ENCODE measurements around the gene RETREG1. TPM values are rescaled to one million over a fixed set of nuclear protein-coding genes. Genes with fewer than 3 reads are reported as not detected.
A peak's percentile ranks its signal among the peaks of the same experiment; 100 is the strongest.

Gene RETREG1
- total RNA-seq, 1 donor from 2014 or later = 269 TPM

- intact Hi-C loops (cut with micrococcal nuclease) = loop anchor here (10.0 kb wide), 1 partner anchor 291 kb away; no protein-coding TSS in a partner anchor
- TF ChIP-seq CTCF (IDR thresholded peaks at IDR 0.05; ENCODE audit: borderline replicate concordance) = peak; percentile 75
- H3K27ac ChIP-seq (replicated peaks) = peak overlapping the region; percentile 84
- H3K4me3 ChIP-seq = no peak overlapping the region
- no peaks in the 10 kb centered on the region for H3K27me3 ChIP-seq (ENCODE audit: low read depth)
- H3K9me3 ChIP-seq (replicated peaks) = no peaks in the 10 kb centered on the region
- no peak for DNase-seq
- H3K36me3 ChIP-seq = peaks cover 71% of the 10 kb centered on the region
- H3K4me1 ChIP-seq = peaks cover 89% of the 10 kb centered on the region
These were observed 160.5 kb downstream of the RETREG1 start for GRCh38 chr5:16456103-16456832.

GRCh38 chr5:16455668-16456067 is 161.1 kb downstream of the RETREG1 start:
- peaks cover 83% of the 10 kb centered on the region for H3K4me1 ChIP-seq

GRCh38 chr5:16454686-16455085 is 162.1 kb downstream of the RETREG1 start:
- Histone ChIP-seq H3K4me1 (peaks cover 73% of the 10 kb centered on the region), H3K27me3 (ENCODE audit: low read depth) (no peaks in the 10 kb centered on the region), H3K36me3 (peaks cover 74% of the 10 kb centered on the region)

More at GRCh38 chr5:16455668-16456067, 161.1 kb downstream of the RETREG1 start:
- intact Hi-C loops (cut with micrococcal nuclease) = loop anchor here (10.0 kb wide), 1 partner anchor 291 kb away; no protein-coding TSS in a partner anchor
- Histone ChIP-seq H3K27me3 (ENCODE audit: low read depth) (no peaks in the 10 kb centered on the region), H3K9me3 (replicated peaks) (no peaks in the 10 kb centered on the region), H3K36me3 (peaks cover 72% of the 10 kb centered on the region), H3K4me3 (no peak overlapping the region), H3K27ac (replicated peaks) (peak overlapping the region; percentile 84)
- no peak for TF ChIP-seq CTCF (IDR thresholded peaks at IDR 0.05; ENCODE audit: borderline replicate concordance)
- no peak for DNase-seq

GRCh38 chr5:16453609-16454008 is 163.2 kb downstream of the RETREG1 start:
- H3K4me3 ChIP-seq = no peak overlapping the region
- H3K36me3 ChIP-seq = peaks cover 75% of the 10 kb centered on the region
- peaks cover 62% of the 10 kb centered on the region for H3K4me1 ChIP-seq
- no peaks in the 10 kb centered on the region for H3K27me3 ChIP-seq (ENCODE audit: low read depth)
- peak; percentile 47 for TF ChIP-seq CTCF (IDR thresholded peaks at IDR 0.05; ENCODE audit: borderline replicate concordance)
- H3K27ac ChIP-seq (replicated peaks) = no peak overlapping the region
- no peak for DNase-seq
- no peaks in the 10 kb centered on the region for H3K9me3 ChIP-seq (replicated peaks)
- intact Hi-C loops (cut with micrococcal nuclease) = loop anchor here (10.0 kb wide), 1 partner anchor 289 kb away; no protein-coding TSS in a partner anchor

More at GRCh38 chr5:16454686-16455085, 162.1 kb downstream of the RETREG1 start:
- H3K4me3 ChIP-seq = no peak overlapping the region
- intact Hi-C loops (cut with micrococcal nuclease) = loop anchor here (10.0 kb wide), 1 partner anchor 290 kb away; no protein-coding TSS in a partner anchor
- no peak for DNase-seq
- no peak for TF ChIP-seq CTCF (IDR thresholded peaks at IDR 0.05; ENCODE audit: borderline replicate concordance)
- no peak overlapping the region for H3K27ac ChIP-seq (replicated peaks)
- no peaks in the 10 kb centered on the region for H3K9me3 ChIP-seq (replicated peaks)

GRCh38 chr5:16450163-16450562 is 166.6 kb downstream of the RETREG1 start:
- intact Hi-C loops (cut with micrococcal nuclease) = loop anchor here (10.0 kb wide), 1 partner anchor 285 kb away; no protein-coding TSS in a partner anchor
- H3K27me3 ChIP-seq (ENCODE audit: low read depth) = no peaks in the 10 kb centered on the region
- DNase-seq = no peak
- no peak overlapping the region for H3K27ac ChIP-seq (replicated peaks)
- no peak for TF ChIP-seq CTCF (IDR thresholded peaks at IDR 0.05; ENCODE audit: borderline replicate concordance)
- H3K36me3 ChIP-seq = peaks cover 71% of the 10 kb centered on the region
- no peak overlapping the region for H3K4me3 ChIP-seq
- peaks cover 28% of the 10 kb centered on the region for H3K4me1 ChIP-seq
- no peaks in the 10 kb centered on the region for H3K9me3 ChIP-seq (replicated peaks)
